ENCODE results near the gene TTYH1.

DNA sequence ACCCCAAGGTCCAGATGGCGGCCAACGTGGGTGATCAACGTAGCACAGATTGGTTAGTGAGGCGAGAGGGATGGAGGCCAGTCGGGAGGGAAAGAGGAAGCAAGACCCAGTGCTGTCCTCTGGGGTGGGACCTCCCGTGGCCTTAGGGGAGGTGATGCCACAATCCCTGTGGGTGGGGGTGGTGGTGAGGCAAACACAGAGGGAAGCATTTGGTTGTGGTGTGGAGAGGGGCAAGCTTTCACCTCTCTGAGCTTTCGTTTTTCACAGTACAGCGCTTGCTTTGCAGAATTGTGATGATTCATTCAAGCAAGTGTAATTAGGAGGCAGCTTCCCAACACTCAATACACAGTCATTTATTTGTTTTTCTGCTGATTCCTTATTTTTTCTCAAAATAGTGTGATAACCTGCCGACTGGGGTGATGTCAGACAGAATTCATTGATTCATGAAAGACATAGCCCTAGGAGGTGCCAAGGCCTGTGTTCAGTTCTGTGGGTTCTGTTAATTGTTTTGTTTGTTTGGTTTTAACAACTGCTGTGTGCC is 36.1 kb downstream of the TTYH1 start:
- TF ChIP-seq RCOR1 (IDR thresholded peaks at IDR 0.05; ENCODE audit: low read length) = no peak
- TF ChIP-seq, protein P1, sequence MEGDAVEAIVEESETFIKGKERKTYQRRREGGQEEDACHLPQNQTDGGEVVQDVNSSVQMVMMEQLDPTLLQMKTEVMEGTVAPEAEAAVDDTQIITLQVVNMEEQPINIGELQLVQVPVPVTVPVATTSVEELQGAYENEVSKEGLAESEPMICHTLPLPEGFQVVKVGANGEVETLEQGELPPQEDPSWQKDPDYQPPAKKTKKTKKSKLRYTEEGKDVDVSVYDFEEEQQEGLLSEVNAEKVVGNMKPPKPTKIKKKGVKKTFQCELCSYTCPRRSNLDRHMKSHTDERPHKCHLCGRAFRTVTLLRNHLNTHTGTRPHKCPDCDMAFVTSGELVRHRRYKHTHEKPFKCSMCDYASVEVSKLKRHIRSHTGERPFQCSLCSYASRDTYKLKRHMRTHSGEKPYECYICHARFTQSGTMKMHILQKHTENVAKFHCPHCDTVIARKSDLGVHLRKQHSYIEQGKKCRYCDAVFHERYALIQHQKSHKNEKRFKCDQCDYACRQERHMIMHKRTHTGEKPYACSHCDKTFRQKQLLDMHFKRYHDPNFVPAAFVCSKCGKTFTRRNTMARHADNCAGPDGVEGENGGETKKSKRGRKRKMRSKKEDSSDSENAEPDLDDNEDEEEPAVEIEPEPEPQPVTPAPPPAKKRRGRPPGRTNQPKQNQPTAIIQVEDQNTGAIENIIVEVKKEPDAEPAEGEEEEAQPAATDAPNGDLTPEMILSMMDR (IDR thresholded peaks at IDR 0.05) = no peak
- no peak for TF ChIP-seq YY1 (IDR thresholded peaks at IDR 0.05; ENCODE audit: low read depth)
- TF ChIP-seq RFX5 (IDR thresholded peaks at IDR 0.05; ENCODE audit: low read length) = no peak
- TF ChIP-seq SMC3 (IDR thresholded peaks at IDR 0.05; ENCODE audit: low read depth, low read length) = no peak
- TF ChIP-seq MXI1 (IDR thresholded peaks at IDR 0.05; ENCODE audit: low read depth, low read length) = no peak

Measured in SK-N-SH (cell line).